Suppressor macrophage treated with lipopolysaccharide for 1 hour (primary cell): ENCODE results near the gene CDC42SE1.
"Not testable (repeated sequence)": the region's sequence is repeated elsewhere in the genome, so short reads cannot be mapped to it uniquely, and the experiment has no call there.

ENCODE experiments used
- DNase-seq, 3 donors: peaks; one replicate each; pipeline ENCODE4 v3.0.0-alpha.2; 2020 to 2022

Gene CDC42SE1

GRCh38 chr1:151059109-151060006 lies at the start of gene CDC42SE1:
Gene CDC42SE1, minus strand, starts transcription at chr1:151059622. Its CDS starts 3,892 bp downstream, at chr1:151055730.
- peak; percentile 89 to 95 (median 94) for DNase-seq

GRCh38 chr1:151108331-151108730 lies 48.9 kb upstream of the CDC42SE1 start:
- no peak for DNase-seq

- DNase-seq, result peak; percentile 33 to 53 (median 35)
Observed at GRCh38 chr1:151106894-151107293, 47.5 kb upstream of the CDC42SE1 start.

- DNase-seq, result no peak
Observed at GRCh38 chr1:151104630-151105029, 45.2 kb upstream of the CDC42SE1 start.

- no peak for DNase-seq
Observed at GRCh38 chr1:151098126-151098525, 38.7 kb upstream of the CDC42SE1 start.

- not testable (repeated sequence) for DNase-seq
Observed at GRCh38 chr1:151097426-151097825, 38.0 kb upstream of the CDC42SE1 start.

- no peak for DNase-seq
Observed at GRCh38 chr1:151085953-151086559, 26.6 kb upstream of the CDC42SE1 start.

GRCh38 chr1:151072224-151072623 lies 12.8 kb upstream of the CDC42SE1 start:
- DNase-seq, result no peak

- DNase-seq, result peak; percentile 87 to 94 (median 89)
Observed at GRCh38 chr1:151070474-151071276, 11.3 kb upstream of the CDC42SE1 start, which contains the start of gene GABPB2. Gene GABPB2, plus strand, starts transcription at chr1:151070761. Its CDS starts 17,429 bp downstream, at chr1:151088190.

- no peak for DNase-seq
Observed at GRCh38 chr1:151069103-151069486, 9.7 kb upstream of the CDC42SE1 start.

GRCh38 chr1:151067185-151067584 lies 7.8 kb upstream of the CDC42SE1 start:
- no peak for DNase-seq

- no peak for DNase-seq
Observed at GRCh38 chr1:151065089-151065645, 5.7 kb upstream of the CDC42SE1 start.

- peak; percentile 50 to 81 (median 74) for DNase-seq
Observed at GRCh38 chr1:151062741-151063371, 3.4 kb upstream of the CDC42SE1 start.

GRCh38 chr1:151061704-151062103 lies 2.3 kb upstream of the CDC42SE1 start:
- DNase-seq, result no peak

GRCh38 chr1:151060657-151061421 lies 1.4 kb upstream of the CDC42SE1 start:
- DNase-seq, result no peak

- DNase-seq, result no peak
Observed at GRCh38 chr1:151060007-151060656, 710 bp upstream of the CDC42SE1 start, which contains the start of gene MLLT11. Gene MLLT11, plus strand, starts transcription at chr1:151060397. Its CDS starts 6,828 bp downstream, at chr1:151067225.

GRCh38 chr1:151058692-151059091 lies 730 bp downstream of the CDC42SE1 start:
- DNase-seq, result no peak

- DNase-seq, result no peak
Observed at GRCh38 chr1:151056149-151056548, 3.3 kb downstream of the CDC42SE1 start.

GRCh38 chr1:151055581-151055980 lies 3.8 kb downstream of the CDC42SE1 start:
- DNase-seq, result no peak

GRCh38 chr1:151054971-151055547 lies 4.4 kb downstream of the CDC42SE1 start:
- no peak for DNase-seq
